ACHN (cell line): Measurements from ENCODE around the gene GINS1.
A peak's percentile ranks its signal among the peaks of the same experiment; 100 is the strongest.

ENCODE experiments used
- DNase-seq: peaks from one replicate; pipeline ENCODE4 v3.0.0-alpha.2; 2015
- in situ Hi-C: cut with HindIII; loops from 2 replicates; pipeline ENCODE4 v1.10.0; 2017; ENCODE audit warnings: low sequenced_read_pairs, low pct_ligation_motif_present, low pct_unique_long_range_greater_than_20kb

Gene GINS1

GRCh38 chr20:25439328-25439727, 31.9 kb downstream of the GINS1 start:
- in situ Hi-C loops, result no loop called here
- no peak for DNase-seq

- DNase-seq, result no peak
- in situ Hi-C loops, result no loop called here
These were observed 37.1 kb downstream of the GINS1 start for GRCh38 chr20:25444556-25444955.

GRCh38 chr20:25447671-25448070, 40.2 kb downstream of the GINS1 start:
- DNase-seq, result no peak
- in situ Hi-C loops, result no loop called here

GRCh38 chr20:25452333-25452732, 44.9 kb downstream of the GINS1 start:
- in situ Hi-C loops, result no loop called here
- no peak for DNase-seq

- peak; percentile 77 for DNase-seq
- in situ Hi-C loops, result no loop called here
These were observed 45.8 kb downstream of the GINS1 start for GRCh38 chr20:25453035-25453810.

GRCh38 chr20:25454153-25454900, 46.9 kb downstream of the GINS1 start:
- in situ Hi-C loops, result no loop called here
- DNase-seq, result no peak

- no peak for DNase-seq
- in situ Hi-C loops, result no loop called here
These were observed 50.6 kb downstream of the GINS1 start for GRCh38 chr20:25457886-25458680.

GRCh38 chr20:25459111-25459830, 51.8 kb downstream of the GINS1 start:
- in situ Hi-C loops, result no loop called here

GRCh38 chr20:25459916-25460535, 52.6 kb downstream of the GINS1 start:
- in situ Hi-C loops, result no loop called here
- DNase-seq, result no peak

More at GRCh38 chr20:25459111-25459830, 51.8 kb downstream of the GINS1 start:
- no peak for DNase-seq

- in situ Hi-C loops, result no loop called here
- no peak for DNase-seq
These were observed 53.2 kb downstream of the GINS1 start for GRCh38 chr20:25460566-25461280.

- DNase-seq, result no peak
- in situ Hi-C loops, result no loop called here
These were observed 53.8 kb downstream of the GINS1 start for GRCh38 chr20:25461281-25461650.

GRCh38 chr20:25461786-25462545, 54.5 kb downstream of the GINS1 start:
- in situ Hi-C loops, result no loop called here
- no peak for DNase-seq

- DNase-seq, result no peak
- in situ Hi-C loops, result no loop called here
These were observed 57.2 kb downstream of the GINS1 start for GRCh38 chr20:25464501-25465242.

GRCh38 chr20:25465243-25466135, 58.0 kb downstream of the GINS1 start:
- in situ Hi-C loops, result no loop called here
- no peak for DNase-seq

GRCh38 chr20:25466846-25467245, 59.4 kb downstream of the GINS1 start:
- DNase-seq, result no peak
- in situ Hi-C loops, result no loop called here
